HG03097 (cell line): ENCODE data around the gene CCK.
"Not testable (repeated sequence)": the region's sequence is repeated elsewhere in the genome, so short reads cannot be mapped to it uniquely, and the experiment has no call there.

Experiments
- ATAC-seq: cut with Tn5 transposase; IDR thresholded peaks from one replicate; pipeline ENCODE4 v1.9.1; 2021; ENCODE audit not compliant: unreplicated experiment, low FRiP score

Gene CCK

GRCh38 chr3:42266085-42266484 lies at the start of gene CCK:
TSS of gene CCK (minus strand) at chr3:42266185. CDS start at chr3:42263630, 2,555 bp downstream.
- ATAC-seq: no peak

- ATAC-seq: no peak
These were observed 48.4 kb upstream of the CCK start for GRCh38 chr3:42314411-42314810.

GRCh38 chr3:42308651-42309050 lies 42.7 kb upstream of the CCK start:
- no peak for ATAC-seq

GRCh38 chr3:42306499-42306898 lies 40.5 kb upstream of the CCK start:
- ATAC-seq: no peak

- ATAC-seq: no peak
These were observed 37.1 kb upstream of the CCK start for GRCh38 chr3:42302924-42303634.

GRCh38 chr3:42301446-42302175 lies 35.6 kb upstream of the CCK start:
- no peak for ATAC-seq

GRCh38 chr3:42300778-42301177 lies 34.8 kb upstream of the CCK start:
- ATAC-seq: no peak

GRCh38 chr3:42300013-42300412 lies 34.0 kb upstream of the CCK start:
- no peak for ATAC-seq

GRCh38 chr3:42298259-42298658 lies 32.3 kb upstream of the CCK start:
- ATAC-seq: no peak

GRCh38 chr3:42292009-42292408 lies 26.0 kb upstream of the CCK start:
- no peak for ATAC-seq

- ATAC-seq: no peak
These were observed 25.2 kb upstream of the CCK start for GRCh38 chr3:42290966-42291714.

- no peak for ATAC-seq
These were observed 23.0 kb upstream of the CCK start for GRCh38 chr3:42289026-42289425.

- ATAC-seq: no peak
These were observed 22.4 kb upstream of the CCK start for GRCh38 chr3:42288385-42288784.

GRCh38 chr3:42287423-42287822 lies 21.4 kb upstream of the CCK start:
- ATAC-seq: not testable (repeated sequence)

GRCh38 chr3:42277676-42278075 lies 11.7 kb upstream of the CCK start:
- no peak for ATAC-seq

GRCh38 chr3:42276141-42277132 lies 10.5 kb upstream of the CCK start:
- ATAC-seq: peak; percentile 62

- no peak for ATAC-seq
These were observed 9.2 kb upstream of the CCK start for GRCh38 chr3:42275217-42275616.

GRCh38 chr3:42274266-42274665 lies 8.3 kb upstream of the CCK start:
- ATAC-seq: no peak

GRCh38 chr3:42273361-42273760 lies 7.4 kb upstream of the CCK start:
- no peak for ATAC-seq

GRCh38 chr3:42271786-42272185 lies 5.8 kb upstream of the CCK start:
- no peak for ATAC-seq
